ENCODE data around the gene DLD. TPM values are rescaled to one million over a fixed set of nuclear protein-coding genes. Genes with fewer than 3 reads are reported as not detected.

DLD gene
- total and polyA plus RNA-seq, 2 of the 13 experiments (the other 11 are each of a cell fraction or from before 2014, with no cell fraction given): 56.8 to 95.2 TPM

DNA sequence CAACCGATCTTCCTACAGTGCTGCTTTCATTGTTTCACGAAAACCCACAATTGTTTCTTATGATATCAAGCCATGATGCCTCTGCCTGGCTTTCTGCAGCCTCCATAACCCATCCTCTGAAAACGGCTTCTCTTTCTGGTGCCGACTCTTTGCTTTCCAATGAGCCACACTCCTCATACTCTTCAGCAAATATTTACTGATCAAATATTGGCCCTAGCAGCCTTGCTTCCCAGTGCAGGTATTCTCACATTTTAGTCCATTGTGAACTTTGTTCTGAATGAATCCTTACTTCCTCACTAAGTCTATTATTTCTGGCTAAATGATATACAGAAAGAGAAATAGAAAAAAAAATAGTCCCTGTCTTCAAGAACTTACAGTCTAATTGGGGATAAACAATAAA, 76.4 kb downstream of the DLD start (continued):
- TF ChIP-seq NR2F2 (IDR thresholded peaks at IDR 0.05; ENCODE audit: borderline replicate concordance, low read depth) (no peak; the same call in 1 of the 2 replicates), HMG20A (CRISPR knock-in tag; IDR thresholded peaks at IDR 0.05; ENCODE audit: borderline replicate concordance) (peak; percentile 91; the same call in 1 of the 2 replicates), HNRNPH1 (optimal IDR thresholded peaks at IDR 0.05; ENCODE audit: low read depth, low read length) (no peak), HOXA3 (CRISPR knock-in tag; IDR thresholded peaks at IDR 0.05) (no peak; the same call in 1 of the 2 replicates), ZBTB7B (CRISPR knock-in tag; IDR thresholded peaks at IDR 0.05) (no peak), CREB1 (IDR thresholded peaks at IDR 0.05) (no peak), CREB1 (CRISPR knock-in tag; IDR thresholded peaks at IDR 0.05) (no peak), ZNF749 (CRISPR knock-in tag; IDR thresholded peaks at IDR 0.05; ENCODE audit: borderline replicate concordance) (no peak), HMG20B (CRISPR knock-in tag; conservative IDR thresholded peaks at IDR 0.05) (peak; percentile 67; the same call in 1 of the 2 replicates), POGZ (CRISPR knock-in tag; IDR thresholded peaks at IDR 0.05) (peak; percentile 33; the same call in 1 of the 2 replicates), AKAP8 (CRISPR knock-in tag; IDR thresholded peaks at IDR 0.05) (no peak), ZNF496 (CRISPR knock-in tag; IDR thresholded peaks at IDR 0.05; ENCODE audit: insufficient replicate concordance) (no peak), SPEN (CRISPR knock-in tag; IDR thresholded peaks at IDR 0.05; ENCODE audit: low read depth) (no peak), ZNF530 (CRISPR knock-in tag; IDR thresholded peaks at IDR 0.05; ENCODE audit: low read depth) (no peak), CBX5 (CRISPR knock-in tag; IDR thresholded peaks at IDR 0.05; ENCODE audit: borderline replicate concordance) (no peak), SIN3A (IDR thresholded peaks at IDR 0.05; ENCODE audit: borderline replicate concordance, low read depth, low read length) (no peak), ZNF747 (CRISPR knock-in tag; IDR thresholded peaks at IDR 0.05; ENCODE audit: borderline replicate concordance) (no peak)
- TF ChIP-seq, protein P1, sequence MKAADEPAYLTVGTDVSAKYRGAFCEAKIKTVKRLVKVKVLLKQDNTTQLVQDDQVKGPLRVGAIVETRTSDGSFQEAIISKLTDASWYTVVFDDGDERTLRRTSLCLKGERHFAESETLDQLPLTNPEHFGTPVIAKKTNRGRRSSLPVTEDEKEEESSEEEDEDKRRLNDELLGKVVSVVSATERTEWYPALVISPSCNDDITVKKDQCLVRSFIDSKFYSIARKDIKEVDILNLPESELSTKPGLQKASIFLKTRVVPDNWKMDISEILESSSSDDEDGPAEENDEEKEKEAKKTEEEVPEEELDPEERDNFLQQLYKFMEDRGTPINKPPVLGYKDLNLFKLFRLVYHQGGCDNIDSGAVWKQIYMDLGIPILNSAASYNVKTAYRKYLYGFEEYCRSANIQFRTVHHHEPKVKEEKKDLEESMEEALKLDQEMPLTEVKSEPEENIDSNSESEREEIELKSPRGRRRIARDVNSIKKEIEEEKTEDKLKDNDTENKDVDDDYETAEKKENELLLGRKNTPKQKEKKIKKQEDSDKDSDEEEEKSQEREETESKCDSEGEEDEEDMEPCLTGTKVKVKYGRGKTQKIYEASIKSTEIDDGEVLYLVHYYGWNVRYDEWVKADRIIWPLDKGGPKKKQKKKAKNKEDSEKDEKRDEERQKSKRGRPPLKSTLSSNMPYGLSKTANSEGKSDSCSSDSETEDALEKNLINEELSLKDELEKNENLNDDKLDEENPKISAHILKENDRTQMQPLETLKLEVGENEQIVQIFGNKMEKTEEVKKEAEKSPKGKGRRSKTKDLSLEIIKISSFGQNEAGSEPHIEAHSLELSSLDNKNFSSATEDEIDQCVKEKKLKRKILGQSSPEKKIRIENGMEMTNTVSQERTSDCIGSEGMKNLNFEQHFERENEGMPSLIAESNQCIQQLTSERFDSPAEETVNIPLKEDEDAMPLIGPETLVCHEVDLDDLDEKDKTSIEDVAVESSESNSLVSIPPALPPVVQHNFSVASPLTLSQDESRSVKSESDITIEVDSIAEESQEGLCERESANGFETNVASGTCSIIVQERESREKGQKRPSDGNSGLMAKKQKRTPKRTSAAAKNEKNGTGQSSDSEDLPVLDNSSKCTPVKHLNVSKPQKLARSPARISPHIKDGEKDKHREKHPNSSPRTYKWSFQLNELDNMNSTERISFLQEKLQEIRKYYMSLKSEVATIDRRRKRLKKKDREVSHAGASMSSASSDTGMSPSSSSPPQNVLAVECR (CRISPR knock-in tag; IDR thresholded peaks at IDR 0.05; ENCODE audit: borderline replicate concordance): no peak; the same call in 1 of the 2 replicates
- TF ChIP-seq, protein P2, sequence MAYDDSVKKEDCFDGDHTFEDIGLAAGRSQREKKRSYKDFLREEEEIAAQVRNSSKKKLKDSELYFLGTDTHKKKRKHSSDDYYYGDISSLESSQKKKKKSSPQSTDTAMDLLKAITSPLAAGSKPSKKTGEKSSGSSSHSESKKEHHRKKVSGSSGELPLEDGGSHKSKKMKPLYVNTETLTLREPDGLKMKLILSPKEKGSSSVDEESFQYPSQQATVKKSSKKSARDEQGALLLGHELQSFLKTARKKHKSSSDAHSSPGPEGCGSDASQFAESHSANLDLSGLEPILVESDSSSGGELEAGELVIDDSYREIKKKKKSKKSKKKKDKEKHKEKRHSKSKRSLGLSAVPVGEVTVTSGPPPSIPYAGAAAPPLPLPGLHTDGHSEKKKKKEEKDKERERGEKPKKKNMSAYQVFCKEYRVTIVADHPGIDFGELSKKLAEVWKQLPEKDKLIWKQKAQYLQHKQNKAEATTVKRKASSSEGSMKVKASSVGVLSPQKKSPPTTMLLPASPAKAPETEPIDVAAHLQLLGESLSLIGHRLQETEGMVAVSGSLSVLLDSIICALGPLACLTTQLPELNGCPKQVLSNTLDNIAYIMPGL (CRISPR knock-in tag; IDR thresholded peaks at IDR 0.05; ENCODE audit: borderline replicate concordance in 1 of 2, low read depth in 1 of 2): no peak
- TF ChIP-seq, protein P3, sequence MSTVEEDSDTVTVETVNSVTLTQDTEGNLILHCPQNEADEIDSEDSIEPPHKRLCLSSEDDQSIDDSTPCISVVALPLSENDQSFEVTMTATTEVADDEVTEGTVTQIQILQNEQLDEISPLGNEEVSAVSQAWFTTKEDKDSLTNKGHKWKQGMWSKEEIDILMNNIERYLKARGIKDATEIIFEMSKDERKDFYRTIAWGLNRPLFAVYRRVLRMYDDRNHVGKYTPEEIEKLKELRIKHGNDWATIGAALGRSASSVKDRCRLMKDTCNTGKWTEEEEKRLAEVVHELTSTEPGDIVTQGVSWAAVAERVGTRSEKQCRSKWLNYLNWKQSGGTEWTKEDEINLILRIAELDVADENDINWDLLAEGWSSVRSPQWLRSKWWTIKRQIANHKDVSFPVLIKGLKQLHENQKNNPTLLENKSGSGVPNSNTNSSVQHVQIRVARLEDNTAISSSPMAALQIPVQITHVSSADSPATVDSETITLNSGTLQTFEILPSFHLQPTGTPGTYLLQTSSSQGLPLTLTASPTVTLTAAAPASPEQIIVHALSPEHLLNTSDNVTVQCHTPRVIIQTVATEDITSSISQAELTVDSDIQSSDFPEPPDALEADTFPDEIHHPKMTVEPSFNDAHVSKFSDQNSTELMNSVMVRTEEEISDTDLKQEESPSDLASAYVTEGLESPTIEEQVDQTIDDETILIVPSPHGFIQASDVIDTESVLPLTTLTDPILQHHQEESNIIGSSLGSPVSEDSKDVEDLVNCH (CRISPR knock-in tag; IDR thresholded peaks at IDR 0.05): no peak
- TF ChIP-seq, protein P4, sequence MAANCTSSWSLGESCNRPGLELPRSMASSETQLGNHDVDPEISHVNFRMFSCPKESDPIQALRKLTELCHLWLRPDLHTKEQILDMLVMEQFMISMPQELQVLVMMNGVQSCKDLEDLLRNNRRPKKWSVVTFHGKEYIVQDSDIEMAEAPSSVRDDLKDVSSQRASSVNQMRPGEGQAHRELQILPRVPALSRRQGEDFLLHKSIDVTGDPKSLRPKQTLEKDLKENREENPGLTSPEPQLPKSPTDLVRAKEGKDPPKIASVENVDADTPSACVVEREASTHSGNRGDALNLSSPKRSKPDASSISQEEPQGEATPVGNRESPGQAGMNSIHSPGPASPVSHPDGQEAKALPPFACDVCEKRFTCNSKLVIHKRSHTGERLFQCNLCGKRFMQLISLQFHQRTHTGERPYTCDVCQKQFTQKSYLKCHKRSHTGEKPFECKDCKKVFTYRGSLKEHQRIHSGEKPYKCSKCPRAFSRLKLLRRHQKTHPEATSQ (CRISPR knock-in tag; IDR thresholded peaks at IDR 0.05; ENCODE audit: borderline replicate concordance): no peak

All from HepG2 (cell line).